KMS-11 (cell line): Measurements from ENCODE around the gene JMJD7.

Experiments used
- H2AFZ ChIP-seq: fragments of 200-600 bp; sonication (generic); 2 replicates; pipeline ENCODE4 v1.6.1; 2016; ENCODE audit warnings: antibody characterized with exemption, mixed run types, low read depth
- H3K27ac ChIP-seq: fragments of 200-600 bp; sonication (generic); 2 replicates; pipeline ENCODE4 v1.6.1; 2016; ENCODE audit warnings: mild to moderate bottlenecking, mixed run types
- H3K27me3 ChIP-seq: fragments of 200-600 bp; sonication (generic); 2 replicates; pipeline ENCODE4 v1.6.1; 2017; ENCODE audit warnings: mild to moderate bottlenecking, low read depth, mixed run types, moderate library complexity; ENCODE audit not compliant: insufficient read depth
- H3K36me3 ChIP-seq: fragments of 200-600 bp; sonication (generic); 2 replicates; pipeline ENCODE4 v1.6.1; 2017; ENCODE audit warnings: mild to moderate bottlenecking, mixed run types; ENCODE audit not compliant: insufficient read depth
- H3K4me1 ChIP-seq: fragments of 200-600 bp; sonication (generic); 2 replicates; pipeline ENCODE4 v1.6.1; 2016; ENCODE audit warnings: mild to moderate bottlenecking, low read depth, mixed run types; ENCODE audit not compliant: poor library complexity, severe bottlenecking
- H3K4me2 ChIP-seq: fragments of 200-600 bp; sonication (generic); 2 replicates; pipeline ENCODE4 v1.7.0; 2016; ENCODE audit warnings: mild to moderate bottlenecking, mixed run types
- H3K4me3 ChIP-seq: fragments of 200-600 bp; sonication (generic); IDR thresholded peaks from 2 replicates; pipeline ENCODE4 v1.6.1; 2017; ENCODE audit warnings: low read depth, low read length, mixed read lengths; ENCODE audit not compliant: insufficient read depth
- H3K79me2 ChIP-seq: fragments of 200-600 bp; sonication (generic); 2 replicates; pipeline ENCODE4 v1.6.1; 2016; ENCODE audit warnings: low read depth, mixed run types; ENCODE audit not compliant: insufficient read depth
- H3K9ac ChIP-seq: fragments of 200-600 bp; sonication (generic); 2 replicates; pipeline ENCODE4 v1.6.1; 2016; ENCODE audit warnings: mild to moderate bottlenecking, mixed run types
- H4K20me1 ChIP-seq: fragments of 200-600 bp; sonication (generic); 2 replicates; pipeline ENCODE4 v1.6.1; 2016; ENCODE audit warnings: mild to moderate bottlenecking, mixed run types; ENCODE audit not compliant: insufficient read depth
- TF ChIP-seq, protein P1 (sequence below): fragments of 200-600 bp; sonication (generic); conservative IDR thresholded peaks from 2 replicates; pipeline ENCODE4 v1.6.1; 2017; ENCODE audit warnings: low read depth, mild to moderate bottlenecking, antibody characterized with exemption, low read length, moderate library complexity, mixed read lengths

Gene JMJD7

DNA sequence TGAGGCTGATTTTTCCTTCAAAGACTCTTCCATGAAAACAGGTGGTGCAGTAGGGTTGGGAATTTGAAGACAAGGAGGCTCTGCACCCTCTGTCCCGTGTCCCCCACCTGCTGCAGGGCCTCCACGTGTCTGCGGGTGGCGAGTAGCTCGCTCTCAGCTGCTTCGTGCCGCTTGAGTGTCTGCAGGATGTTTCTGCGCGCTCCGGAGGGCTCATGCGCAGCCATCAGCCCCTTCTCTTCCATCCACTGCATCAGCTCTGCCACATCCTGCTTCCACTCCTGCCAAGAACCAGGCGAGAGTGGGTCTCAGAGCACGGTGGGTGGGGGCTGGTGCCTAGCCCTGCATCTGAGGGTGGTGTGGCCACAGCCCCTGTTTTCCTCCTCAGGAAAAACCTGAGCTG, 48.1 kb downstream of the JMJD7 start:
- TF ChIP-seq, protein P1, sequence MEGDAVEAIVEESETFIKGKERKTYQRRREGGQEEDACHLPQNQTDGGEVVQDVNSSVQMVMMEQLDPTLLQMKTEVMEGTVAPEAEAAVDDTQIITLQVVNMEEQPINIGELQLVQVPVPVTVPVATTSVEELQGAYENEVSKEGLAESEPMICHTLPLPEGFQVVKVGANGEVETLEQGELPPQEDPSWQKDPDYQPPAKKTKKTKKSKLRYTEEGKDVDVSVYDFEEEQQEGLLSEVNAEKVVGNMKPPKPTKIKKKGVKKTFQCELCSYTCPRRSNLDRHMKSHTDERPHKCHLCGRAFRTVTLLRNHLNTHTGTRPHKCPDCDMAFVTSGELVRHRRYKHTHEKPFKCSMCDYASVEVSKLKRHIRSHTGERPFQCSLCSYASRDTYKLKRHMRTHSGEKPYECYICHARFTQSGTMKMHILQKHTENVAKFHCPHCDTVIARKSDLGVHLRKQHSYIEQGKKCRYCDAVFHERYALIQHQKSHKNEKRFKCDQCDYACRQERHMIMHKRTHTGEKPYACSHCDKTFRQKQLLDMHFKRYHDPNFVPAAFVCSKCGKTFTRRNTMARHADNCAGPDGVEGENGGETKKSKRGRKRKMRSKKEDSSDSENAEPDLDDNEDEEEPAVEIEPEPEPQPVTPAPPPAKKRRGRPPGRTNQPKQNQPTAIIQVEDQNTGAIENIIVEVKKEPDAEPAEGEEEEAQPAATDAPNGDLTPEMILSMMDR: no peak
- no peak overlapping the region for H3K9ac ChIP-seq
- H3K4me3 ChIP-seq: no peak overlapping the region
- H4K20me1 ChIP-seq: no peaks in the 10 kb centered on the region
- H3K27ac ChIP-seq: no peak overlapping the region
- H3K79me2 ChIP-seq: no peaks in the 10 kb centered on the region
- no peaks in the 10 kb centered on the region for H3K4me1 ChIP-seq
- H3K4me2 ChIP-seq: no peak overlapping the region
- peaks cover 39% of the 10 kb centered on the region for H3K27me3 ChIP-seq
- H2AFZ ChIP-seq: no peak overlapping the region
- H3K36me3 ChIP-seq: no peaks in the 10 kb centered on the region

DNA sequence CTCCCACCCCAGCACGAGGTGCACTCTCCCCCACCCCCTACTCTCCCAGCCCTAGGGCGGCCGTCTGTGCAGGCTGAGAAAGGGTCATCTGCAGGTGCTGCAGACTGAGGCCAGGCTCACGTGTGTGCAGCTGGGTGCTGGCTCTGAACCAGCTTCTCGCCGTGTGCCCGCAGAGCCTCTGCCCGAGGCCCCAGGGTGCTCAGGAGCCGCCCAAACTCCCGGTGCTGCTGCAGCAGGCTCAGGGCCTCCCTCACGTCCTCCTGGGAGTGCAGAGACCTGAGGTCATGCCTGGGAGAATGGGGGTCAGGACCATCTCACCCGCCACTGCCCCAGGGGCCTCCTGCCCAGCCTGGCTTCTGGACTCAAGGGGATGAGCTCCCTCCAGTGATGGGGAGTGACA, 48.8 kb downstream of the JMJD7 start:
- H3K36me3 ChIP-seq: no peaks in the 10 kb centered on the region
- H3K79me2 ChIP-seq: no peaks in the 10 kb centered on the region
- H2AFZ ChIP-seq: no peak overlapping the region
- TF ChIP-seq, protein P1: no peak
- H3K27me3 ChIP-seq: peaks cover 32% of the 10 kb centered on the region
- no peaks in the 10 kb centered on the region for H4K20me1 ChIP-seq
- H3K4me2 ChIP-seq: no peak overlapping the region
- H3K4me3 ChIP-seq: no peak overlapping the region
- no peak overlapping the region for H3K27ac ChIP-seq
- no peak overlapping the region for H3K9ac ChIP-seq
- H3K4me1 ChIP-seq: no peaks in the 10 kb centered on the region

DNA sequence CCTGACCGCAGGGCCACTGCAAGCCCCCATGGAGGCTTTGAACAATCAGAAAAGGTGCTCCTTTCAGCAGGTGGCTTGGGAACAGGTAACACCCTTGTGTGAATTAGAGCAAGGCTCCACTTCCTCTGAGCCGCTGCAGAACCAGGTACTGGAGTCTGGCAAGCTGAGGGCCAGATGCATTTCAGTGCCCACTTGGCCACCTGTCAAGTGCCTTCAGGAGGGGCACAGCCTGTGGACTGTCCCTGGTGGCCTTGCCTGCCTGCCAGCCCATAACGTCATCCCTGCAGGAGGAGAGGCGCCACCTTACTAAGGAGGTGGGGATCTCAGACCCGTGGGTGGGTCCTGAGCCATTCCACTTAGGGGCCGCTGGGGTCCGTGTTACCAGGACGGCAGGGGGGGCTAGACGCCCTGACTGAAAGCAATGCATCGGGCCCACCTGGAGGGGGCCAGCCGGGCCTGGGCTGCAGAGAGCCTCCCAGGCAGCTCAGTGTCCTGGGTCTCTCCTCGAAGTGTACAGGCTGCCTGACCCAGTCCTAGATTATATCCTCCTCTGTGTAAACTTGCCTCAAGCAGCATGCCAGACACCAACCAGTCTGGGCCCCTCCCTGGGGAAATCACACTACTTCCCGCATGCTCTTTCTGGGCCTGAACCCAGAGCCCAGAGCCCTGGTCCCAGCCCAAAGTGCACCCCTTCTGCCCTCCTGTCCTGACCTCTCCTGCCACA, 49.9 kb downstream of the JMJD7 start:
- H3K9ac ChIP-seq: no peak overlapping the region
- H4K20me1 ChIP-seq: no peaks in the 10 kb centered on the region
- no peak overlapping the region for H3K4me3 ChIP-seq
- H3K4me2 ChIP-seq: no peak overlapping the region
- no peaks in the 10 kb centered on the region for H3K4me1 ChIP-seq
- H3K27ac ChIP-seq: no peak overlapping the region
- H2AFZ ChIP-seq: no peak overlapping the region
- H3K36me3 ChIP-seq: no peaks in the 10 kb centered on the region
- TF ChIP-seq, protein P1: no peak
- H3K27me3 ChIP-seq: peaks cover 21% of the 10 kb centered on the region
- no peaks in the 10 kb centered on the region for H3K79me2 ChIP-seq

DNA sequence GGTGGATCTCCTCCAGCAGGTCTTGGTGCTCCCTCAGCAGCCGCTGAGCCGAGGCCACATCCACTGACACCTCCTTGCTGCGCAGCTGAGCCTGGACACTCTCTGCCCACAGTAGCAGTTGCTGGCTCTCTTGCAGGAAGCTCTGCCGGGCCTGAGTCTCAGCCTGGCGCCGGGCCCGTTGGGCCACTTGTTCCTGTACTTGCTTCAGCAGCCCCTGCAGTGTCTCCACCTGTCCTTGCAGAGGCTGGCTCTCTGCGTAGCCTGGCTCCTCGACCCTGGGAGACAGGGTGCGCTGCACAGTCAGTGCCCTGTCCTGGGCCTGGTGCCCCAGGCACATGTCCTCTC, 50.4 kb downstream of the JMJD7 start:
- TF ChIP-seq, protein P1: no peak
- Histone ChIP-seq H3K4me3 (no peak overlapping the region), H4K20me1 (no peaks in the 10 kb centered on the region), H3K27me3 (peaks cover 15% of the 10 kb centered on the region), H3K4me2 (no peak overlapping the region), H3K36me3 (no peaks in the 10 kb centered on the region), H2AFZ (no peak overlapping the region), H3K79me2 (no peaks in the 10 kb centered on the region), H3K27ac (no peak overlapping the region), H3K4me1 (no peaks in the 10 kb centered on the region), H3K9ac (no peak overlapping the region)
